ENCODE data around the gene GRM1. TPM values are rescaled to one million over a fixed set of nuclear protein-coding genes. Genes with fewer than 3 reads are reported as not detected.

GRM1 gene
- total and polyA plus RNA-seq, 2 of the 4 experiments (the other 2 are of a cell fraction) = not detected

- dilution Hi-C loops (cut with HindIII; ENCODE audit: low sequenced_read_pairs, unreplicated experiment) = no loop called here
- CTCF ChIA-PET = no interaction called here
Observed at GRCh38 chr6:146077992-146078391, 49.1 kb downstream of the GRM1 start.

More at GRCh38 chr6:146077992-146078391, 49.1 kb downstream of the GRM1 start:
- no peak for ATAC-seq (ENCODE audit: low read depth)
- Histone ChIP-seq H3K4me2 (ENCODE audit: low read depth, low read length) (no peak overlapping the region), H3K9ac (ENCODE audit: low read depth, low read length) (no peak overlapping the region), H4K8ac (ENCODE audit: low read depth in 2 of 2, low read length in 2 of 2) (no peak overlapping the region), H2AK5ac (ENCODE audit: low read depth, low read length) (no peak overlapping the region), H3K14ac (replicated peaks; ENCODE audit: low read depth, low read length) (no peak overlapping the region), H2BK20ac (ENCODE audit: low read depth, low read length) (no peak overlapping the region), H3K4me3 (ENCODE audit: insufficient read depth, low read depth, low read length) (no peak overlapping the region), H3K4ac (ENCODE audit: low read depth, low read length) (no peak overlapping the region), H2AK9ac (replicated peaks; ENCODE audit: low read depth, low read length, poor library complexity) (no peak overlapping the region), H3K4me1 (ENCODE audit: control insufficient read depth, insufficient read depth, low read length) (no peaks in the 10 kb centered on the region), H3K18ac (ENCODE audit: low read depth, low read length) (no peak overlapping the region), H2BK15ac (ENCODE audit: low read depth, low read length) (no peak overlapping the region), H3K56ac (ENCODE audit: extremely low read depth, insufficient read depth, low read length) (no peak overlapping the region), H4K91ac (ENCODE audit: insufficient read depth, low read depth, low read length) (no peak overlapping the region), H3K23ac (ENCODE audit: low read depth, low read length) (no peak overlapping the region), H3K9me3 (ENCODE audit: control insufficient read depth, insufficient read depth, low read length) (peaks cover 5% of the 10 kb centered on the region; the same call in 1 of the 2 replicates), H2BK120ac (ENCODE audit: low read depth, low read length) (no peak overlapping the region), H3K27me3 (ENCODE audit: control insufficient read depth, insufficient read depth, low read length) (no peaks in the 10 kb centered on the region), H3K27ac (ENCODE audit: insufficient read depth, low read length) (no peak overlapping the region), H3K79me1 (ENCODE audit: low read depth in 1 of 2, low read length in 2 of 2) (no peaks in the 10 kb centered on the region), H4K20me1 (ENCODE audit: insufficient read depth, low read length) (no peaks in the 10 kb centered on the region), H3K9me1 (ENCODE audit: insufficient read depth, low read length) (no peaks in the 10 kb centered on the region), H2AFZ (replicated peaks; ENCODE audit: low read length, poor library complexity) (no peak overlapping the region), H2BK5ac (ENCODE audit: low read depth, low read length, poor library complexity, severe bottlenecking) (no peak overlapping the region), H4K5ac (ENCODE audit: low read depth, low read length) (no peak overlapping the region), H3K36me3 (ENCODE audit: control insufficient read depth, insufficient read depth, low read length) (no peaks in the 10 kb centered on the region)
- no TSS peak for BruUV-seq (replicated peaks)
- in situ Hi-C loops (cut with MboI; ENCODE audit: low sequenced_read_pairs) = no loop called here
- no peak for DNase-seq
- no peak for TF ChIP-seq CTCF (conservative IDR thresholded peaks at IDR 0.05; ENCODE audit: low read depth, low read length)
- TF ChIP-seq FOS (IDR thresholded peaks at IDR 0.05; ENCODE audit: low read depth, low read length) = no peak
- no peak for TF ChIP-seq MAFK (IDR thresholded peaks at IDR 0.05; ENCODE audit: low read depth, low read length)
- no peak for TF ChIP-seq NFE2L2 (IDR thresholded peaks at IDR 0.05; ENCODE audit: low read depth, low read length)
- no peak for TF ChIP-seq RCOR1 (IDR thresholded peaks at IDR 0.05; ENCODE audit: insufficient replicate concordance, low read length)
- no peak for TF ChIP-seq SMC3 (IDR thresholded peaks at IDR 0.05; ENCODE audit: low read depth, low read length)
- TF ChIP-seq CEBPB (IDR thresholded peaks at IDR 0.05; ENCODE audit: low read depth, low read length) = no peak
- TF ChIP-seq BHLHE40 (IDR thresholded peaks at IDR 0.05; ENCODE audit: low read depth, low read length) = no peak
- no peak for TF ChIP-seq MAZ (IDR thresholded peaks at IDR 0.05; ENCODE audit: borderline replicate concordance, low read depth, low read length)
- no peak for TF ChIP-seq USF2 (IDR thresholded peaks at IDR 0.05; ENCODE audit: low read depth, low read length)
- TF ChIP-seq CHD1 (IDR thresholded peaks at IDR 0.05; ENCODE audit: low read depth, low read length) = no peak
- no peak for TF ChIP-seq POLR2A (IDR thresholded peaks at IDR 0.05; ENCODE audit: low read depth, low read length)
- no peak for TF ChIP-seq MXI1 (IDR thresholded peaks at IDR 0.05; ENCODE audit: borderline replicate concordance, low read depth, low read length)
- TF ChIP-seq RFX5 (IDR thresholded peaks at IDR 0.05; ENCODE audit: low read depth, low read length) = no peak
- no peak for TF ChIP-seq ELK1 (IDR thresholded peaks at IDR 0.05; ENCODE audit: borderline replicate concordance, low read depth, low read length)
- WGBS, 2 experiments (ENCODE audit: extremely low coverage in 2 of 2, insufficient read length in 1 of 2) = no CpG with 5 or more reads among the region's 4 CpGs
- intact Hi-C loops (cut with micrococcal nuclease) = no loop called here
- POLR2A ChIA-PET (ENCODE audit: unreplicated experiment) = no interaction called here

Measured in IMR-90 (cell line).